Measurements from ENCODE around the gene PTPRG. TPM values are rescaled to one million over a fixed set of nuclear protein-coding genes. Genes with fewer than 3 reads are reported as not detected.

The PTPRG gene
- total RNA-seq, 3 donors from 2014 or later (not counting 1 experiment from before 2014, with no cell fraction given), result 1.0 to 2.9 (median 2.5) TPM

DNA sequence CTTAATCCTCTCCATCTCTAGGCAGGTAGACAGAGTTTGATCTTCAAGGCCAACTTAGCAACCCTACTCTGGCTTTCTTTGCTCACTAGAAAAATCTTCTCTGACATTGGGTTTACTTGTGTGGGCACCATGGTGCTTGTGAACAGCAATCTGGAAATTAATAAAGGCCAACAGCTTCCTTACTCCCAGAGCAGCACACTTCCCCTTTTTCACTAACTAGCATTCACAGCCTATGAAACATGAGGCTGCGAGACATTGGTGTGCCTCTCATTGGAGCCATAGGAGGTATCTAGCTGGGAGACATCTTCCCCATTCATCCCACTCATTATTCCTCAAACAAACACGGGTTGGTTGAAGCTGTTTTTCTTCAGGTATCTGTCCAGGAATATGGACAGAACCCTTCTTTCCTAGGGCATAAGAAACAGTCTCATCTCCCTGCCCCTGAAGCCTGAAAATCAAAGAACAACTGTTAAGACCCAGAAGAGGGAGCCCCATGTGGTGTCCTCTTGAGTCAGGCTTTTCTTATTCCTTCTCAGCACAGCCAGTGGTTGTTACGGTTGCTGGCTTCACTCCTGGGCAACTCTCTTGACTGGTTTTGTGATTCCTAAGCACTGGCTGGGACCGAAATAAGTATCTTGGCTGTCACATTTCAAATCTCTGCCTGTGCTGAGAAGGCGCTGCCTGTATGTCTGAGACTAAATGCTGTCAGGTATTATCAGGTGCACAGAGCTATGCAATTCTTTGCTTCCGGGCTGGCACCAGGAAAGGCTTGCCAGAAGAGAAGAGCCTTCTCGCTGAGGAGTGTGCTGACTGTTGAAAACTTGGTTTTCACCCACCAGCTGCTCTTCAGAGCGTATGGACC, 617.6 kb downstream of the PTPRG start:
- H3K27ac ChIP-seq (ENCODE audit: low read length), result no peak overlapping the region
- H3K36me3 Mint-ChIP-seq, result no peaks in the 10 kb centered on the region
- H3K9me3 Mint-ChIP-seq, result peaks cover 0 to 2% of the 10 kb centered on the region in 2 donors
- ATAC-seq (no peak), DNase-seq (no peak)
- TF ChIP-seq, protein P1, sequence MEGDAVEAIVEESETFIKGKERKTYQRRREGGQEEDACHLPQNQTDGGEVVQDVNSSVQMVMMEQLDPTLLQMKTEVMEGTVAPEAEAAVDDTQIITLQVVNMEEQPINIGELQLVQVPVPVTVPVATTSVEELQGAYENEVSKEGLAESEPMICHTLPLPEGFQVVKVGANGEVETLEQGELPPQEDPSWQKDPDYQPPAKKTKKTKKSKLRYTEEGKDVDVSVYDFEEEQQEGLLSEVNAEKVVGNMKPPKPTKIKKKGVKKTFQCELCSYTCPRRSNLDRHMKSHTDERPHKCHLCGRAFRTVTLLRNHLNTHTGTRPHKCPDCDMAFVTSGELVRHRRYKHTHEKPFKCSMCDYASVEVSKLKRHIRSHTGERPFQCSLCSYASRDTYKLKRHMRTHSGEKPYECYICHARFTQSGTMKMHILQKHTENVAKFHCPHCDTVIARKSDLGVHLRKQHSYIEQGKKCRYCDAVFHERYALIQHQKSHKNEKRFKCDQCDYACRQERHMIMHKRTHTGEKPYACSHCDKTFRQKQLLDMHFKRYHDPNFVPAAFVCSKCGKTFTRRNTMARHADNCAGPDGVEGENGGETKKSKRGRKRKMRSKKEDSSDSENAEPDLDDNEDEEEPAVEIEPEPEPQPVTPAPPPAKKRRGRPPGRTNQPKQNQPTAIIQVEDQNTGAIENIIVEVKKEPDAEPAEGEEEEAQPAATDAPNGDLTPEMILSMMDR (IDR thresholded peaks at IDR 0.05), result no peak
- no peaks in the 10 kb centered on the region for H3K4me1 ChIP-seq (ENCODE audit: control insufficient read depth, insufficient read depth, low read length)
- no peaks in the 10 kb centered on the region for H3K9me3 ChIP-seq (ENCODE audit: control insufficient read depth, insufficient read depth, low read length)
- no peak overlapping the region for H3K27ac Mint-ChIP-seq
- H3K36me3 ChIP-seq (ENCODE audit: control insufficient read depth, insufficient read depth, low read length), result no peaks in the 10 kb centered on the region
- WGBS (ENCODE audit: insufficient coverage), result 81% methylated on average over 8 of the region's 8 CpGs
- no peaks in the 10 kb centered on the region for H3K4me1 Mint-ChIP-seq
- intact Hi-C loops (cut with micrococcal nuclease), result no loop called here
- H3K27me3 Mint-ChIP-seq (ENCODE audit: low read depth in 2 of 2), result no peaks in the 10 kb centered on the region
- no peak overlapping the region for H3K4me3 ChIP-seq (ENCODE audit: low read length)
- H3K4me3 Mint-ChIP-seq, result no peak overlapping the region
- H3K27me3 ChIP-seq (ENCODE audit: control insufficient read depth, insufficient read depth, low read length), result no peaks in the 10 kb centered on the region

DNA sequence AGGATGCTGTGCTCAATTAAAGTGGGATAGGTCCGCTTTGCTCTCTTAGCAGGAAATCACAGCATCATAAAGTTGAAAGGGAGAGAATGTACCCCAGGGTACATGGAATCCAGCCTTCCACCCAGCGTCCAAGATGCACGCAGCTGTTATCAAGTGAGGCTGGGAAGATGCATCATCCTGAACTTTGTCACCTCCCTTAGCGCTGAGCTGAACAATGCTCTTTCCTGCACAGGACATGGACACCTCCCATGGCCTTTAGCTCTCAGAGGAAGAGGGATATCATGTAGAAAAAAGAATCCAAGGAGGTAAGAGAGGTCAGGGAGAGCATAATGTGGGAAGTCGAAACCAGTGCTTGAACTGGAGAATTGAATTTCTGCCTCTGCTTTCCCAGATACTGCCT, 619.1 kb downstream of the PTPRG start:
- no peaks in the 10 kb centered on the region for H3K36me3 ChIP-seq (ENCODE audit: control insufficient read depth, insufficient read depth, low read length)
- no peaks in the 10 kb centered on the region for H3K36me3 Mint-ChIP-seq
- no peak overlapping the region for H3K27ac ChIP-seq (ENCODE audit: low read length)
- H3K27ac Mint-ChIP-seq, result no peak overlapping the region
- intact Hi-C loops (cut with micrococcal nuclease), result no loop called here
- no peak overlapping the region for H3K4me3 ChIP-seq (ENCODE audit: low read length)
- H3K4me1 ChIP-seq (ENCODE audit: control insufficient read depth, insufficient read depth, low read length), result peaks cover 4% of the 10 kb centered on the region
- H3K4me1 Mint-ChIP-seq, result peaks cover 0 to 12% of the 10 kb centered on the region in 2 donors
- no peaks in the 10 kb centered on the region for H3K27me3 ChIP-seq (ENCODE audit: control insufficient read depth, insufficient read depth, low read length)
- no peak overlapping the region for H3K4me3 Mint-ChIP-seq
- no peaks in the 10 kb centered on the region for H3K27me3 Mint-ChIP-seq (ENCODE audit: low read depth in 2 of 2)
- TF ChIP-seq, protein P1 (IDR thresholded peaks at IDR 0.05), result no peak
- ATAC-seq, result no peak
- H3K9me3 Mint-ChIP-seq, result peaks cover 0 to under 1% of the 10 kb centered on the region in 2 donors
- DNase-seq, result no peak
- WGBS (ENCODE audit: insufficient coverage), result 93% methylated on average over 5 of the region's 5 CpGs
- no peaks in the 10 kb centered on the region for H3K9me3 ChIP-seq (ENCODE audit: control insufficient read depth, insufficient read depth, low read length)

DNA sequence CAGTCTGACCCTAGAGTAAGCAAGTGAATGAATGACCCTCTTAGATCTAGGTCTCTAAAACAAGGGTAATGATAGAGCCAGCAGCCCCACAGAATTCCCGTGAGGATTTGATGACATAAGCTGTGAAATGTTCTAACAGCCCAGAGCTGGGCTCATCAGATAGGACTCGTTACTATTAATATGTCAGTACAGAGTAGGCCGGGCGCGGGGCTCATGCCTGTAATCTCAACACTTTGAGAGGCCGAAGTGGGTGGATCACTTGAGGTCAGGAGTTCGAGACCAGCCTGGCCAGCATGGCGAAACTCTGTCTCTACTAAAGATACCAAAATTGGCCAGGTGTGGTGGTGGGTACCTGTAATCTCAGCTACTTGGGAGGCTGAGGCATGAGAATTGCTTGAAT, 621.7 kb downstream of the PTPRG start:
- no peaks in the 10 kb centered on the region for H3K9me3 ChIP-seq (ENCODE audit: control insufficient read depth, insufficient read depth, low read length)
- intact Hi-C loops (cut with micrococcal nuclease), result no loop called here
- ATAC-seq (no peak), DNase-seq (no peak)
- H3K4me3 ChIP-seq (ENCODE audit: low read length), result no peak overlapping the region
- H3K27me3 ChIP-seq (ENCODE audit: control insufficient read depth, insufficient read depth, low read length), result no peaks in the 10 kb centered on the region
- peaks cover 4% of the 10 kb centered on the region for H3K4me1 ChIP-seq (ENCODE audit: control insufficient read depth, insufficient read depth, low read length)
- no peak overlapping the region for H3K4me3 Mint-ChIP-seq
- H3K9me3 Mint-ChIP-seq, result no peaks in the 10 kb centered on the region
- no peak overlapping the region for H3K27ac Mint-ChIP-seq
- 86% methylated on average over 8 of the region's 8 CpGs for WGBS (ENCODE audit: insufficient coverage)
- H3K27me3 Mint-ChIP-seq (ENCODE audit: low read depth in 2 of 2), result no peaks in the 10 kb centered on the region
- H3K36me3 Mint-ChIP-seq, result no peaks in the 10 kb centered on the region
- TF ChIP-seq, protein P1 (IDR thresholded peaks at IDR 0.05), result no peak
- H3K36me3 ChIP-seq (ENCODE audit: control insufficient read depth, insufficient read depth, low read length), result no peaks in the 10 kb centered on the region
- no peak overlapping the region for H3K27ac ChIP-seq (ENCODE audit: low read length)
- peaks cover 0 to 14% of the 10 kb centered on the region in 2 donors for H3K4me1 Mint-ChIP-seq

Measured in natural killer cell (primary cell).